ENCODE data around the gene LIN7A. TPM values are rescaled to one million over a fixed set of nuclear protein-coding genes. Genes with fewer than 3 reads are reported as not detected.

The LIN7A gene
- total and polyA plus RNA-seq, 2 of the 8 experiments (the other 6 are each of a cell fraction or from before 2014, with no cell fraction given): 5.8 to 22.0 TPM

DNA sequence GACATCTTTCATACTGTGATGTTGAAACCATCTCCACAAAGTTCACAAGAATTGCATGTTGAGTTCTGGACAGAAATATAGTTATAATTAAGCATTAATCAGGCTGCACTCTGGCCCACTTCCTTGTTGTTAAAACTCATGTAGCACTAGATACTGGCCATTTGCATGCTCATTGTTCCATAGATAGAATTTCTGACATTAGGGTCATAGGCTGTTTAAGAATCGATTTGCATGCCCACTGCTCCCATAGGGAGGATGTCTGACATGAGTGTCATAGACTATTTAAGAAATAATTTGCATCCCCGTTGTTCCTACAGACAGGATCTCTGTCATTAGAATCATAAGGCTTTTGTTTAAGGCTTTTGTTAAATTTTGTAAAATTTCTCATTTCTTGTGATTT lies 170.8 kb downstream of the LIN7A start:
- Histone ChIP-seq H2BK12ac (ENCODE audit: low read depth, low read length) (no peak overlapping the region), H3K27ac (ENCODE audit: low read depth, low read length) (no peak overlapping the region), H2AFZ (ENCODE audit: low read length) (no peak overlapping the region), H4K20me1 (replicated peaks in 1 of 2; ENCODE audit: control insufficient read depth in 1 of 2, insufficient read depth in 2 of 2, low read length in 2 of 2) (no peaks in the 10 kb centered on the region), H3K27me3 (replicated peaks in 1 of 4; ENCODE audit: control insufficient read depth in 3 of 4, extremely low read depth in 1 of 4, insufficient read depth in 3 of 4, low read length in 3 of 4) (no peaks in the 10 kb centered on the region), H4K5ac (ENCODE audit: insufficient read length, low read depth, low read length) (no peak overlapping the region), H3K36me3 (ENCODE audit: control insufficient read depth in 2 of 4, insufficient read depth in 4 of 4, low read length in 3 of 4) (no peaks in the 10 kb centered on the region), H3K23ac (ENCODE audit: insufficient read length) (no peak overlapping the region), H3K18ac (ENCODE audit: extremely low read depth, low read length) (no peak overlapping the region), H3K56ac (replicated peaks; ENCODE audit: insufficient read length, low read depth, low read length) (no peak overlapping the region), H2BK5ac (ENCODE audit: low read depth, low read length) (no peak overlapping the region), H3K4me1 (replicated peaks in 1 of 4; ENCODE audit: control insufficient read depth in 3 of 4, insufficient read depth in 4 of 4, low read length in 3 of 4) (peaks cover 0 to 10% (median 5%) of the 10 kb centered on the region in 4 experiments; a peak in 3 of 7 replicates), H3K79me1 (ENCODE audit: low read depth, low read length) (no peaks in the 10 kb centered on the region), H3K23me2 (ENCODE audit: low read depth, low read length) (no peaks in the 10 kb centered on the region), H3K4me2 (ENCODE audit: insufficient read depth in 1 of 2, low read depth in 2 of 2, low read length in 2 of 2) (no peak overlapping the region), H2BK120ac (replicated peaks; ENCODE audit: low read depth, low read length) (no peak overlapping the region), H4K8ac (ENCODE audit: extremely low read depth, insufficient read depth, low read length) (no peak overlapping the region), H3K9me3 (ENCODE audit: insufficient read depth in 2 of 2, low read depth in 1 of 2, low read length in 1 of 2) (no peaks in the 10 kb centered on the region), H2BK20ac (ENCODE audit: low read length) (no peak overlapping the region), H3K4ac (replicated peaks; ENCODE audit: insufficient read length, low read depth, low read length) (no peak overlapping the region), H3K14ac (ENCODE audit: insufficient read length) (no peak overlapping the region), H2BK15ac (ENCODE audit: low read length) (no peak overlapping the region), H3K79me2 (ENCODE audit: control insufficient read depth in 1 of 2, insufficient read depth in 2 of 2, low read length in 2 of 2) (no peaks in the 10 kb centered on the region), H3K4me3 (ENCODE audit: extremely low read depth in 1 of 4, insufficient read depth in 2 of 4, low read depth in 3 of 4, low read length in 4 of 4) (no peak overlapping the region), H2AK5ac (ENCODE audit: low read depth, low read length) (no peak overlapping the region), H4K91ac (replicated peaks; ENCODE audit: insufficient read length, low read length) (no peak overlapping the region), H3K9ac (replicated peaks in 1 of 4; ENCODE audit: extremely low read depth in 1 of 4, low read depth in 3 of 4, low read length in 3 of 4) (no peak overlapping the region)
- 83% methylated on average over 2 of the region's 2 CpGs; no CpG with 5 or more reads in 1 of the 2 experiments for WGBS, 2 experiments (ENCODE audit: extremely low coverage in 1 of 2, insufficient coverage in 1 of 2, insufficient read length in 1 of 2, insufficient replicate concordance in 2 of 2, low coverage in 1 of 2, low lambda C conversion rate in 2 of 2, missing lambda C conversion rate in 1 of 2)
- POLR2A ChIA-PET (ENCODE audit: partially characterized antibody): no interaction called here
- CTCF ChIA-PET (ENCODE audit: partially characterized antibody): no interaction called here
- FAIRE-seq: no peak
- no peak for DNase-seq (ENCODE audit: low read depth in 1 of 2, low spot score in 2 of 2)
- TF ChIP-seq RAD21 (IDR thresholded peaks at IDR 0.05 in 1 of 2, conservative IDR thresholded peaks at IDR 0.05 in 1 of 2; ENCODE audit: low read depth in 2 of 2, low read length in 2 of 2): no peak
- no peak for TF ChIP-seq SAP30 (IDR thresholded peaks at IDR 0.05; ENCODE audit: insufficient read depth, insufficient replicate concordance, low read length)
- TF ChIP-seq ASH2L (IDR thresholded peaks at IDR 0.05; ENCODE audit: low read length): no peak
- TF ChIP-seq CREB1 (IDR thresholded peaks at IDR 0.05): no peak
- no peak for TF ChIP-seq TAF1 (IDR thresholded peaks at IDR 0.05; ENCODE audit: low read depth, low read length)
- TF ChIP-seq POLR2A (IDR thresholded peaks at IDR 0.05; ENCODE audit: control extremely low read depth in 1 of 2, low read depth in 2 of 2, low read length in 2 of 2): no peak
- no peak for TF ChIP-seq FOSL1 (IDR thresholded peaks at IDR 0.05; ENCODE audit: insufficient read depth, low read depth, low read length)
- no peak for TF ChIP-seq TBP (IDR thresholded peaks at IDR 0.05; ENCODE audit: low read depth, low read length)
- TF ChIP-seq, protein P1, sequence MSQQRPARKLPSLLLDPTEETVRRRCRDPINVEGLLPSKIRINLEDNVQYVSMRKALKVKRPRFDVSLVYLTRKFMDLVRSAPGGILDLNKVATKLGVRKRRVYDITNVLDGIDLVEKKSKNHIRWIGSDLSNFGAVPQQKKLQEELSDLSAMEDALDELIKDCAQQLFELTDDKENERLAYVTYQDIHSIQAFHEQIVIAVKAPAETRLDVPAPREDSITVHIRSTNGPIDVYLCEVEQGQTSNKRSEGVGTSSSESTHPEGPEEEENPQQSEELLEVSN (IDR thresholded peaks at IDR 0.05): no peak
- TF ChIP-seq ZNF274 (IDR thresholded peaks at IDR 0.05; ENCODE audit: borderline replicate concordance, extremely low read depth, low read length): no peak
- no peak for TF ChIP-seq BCL11A (IDR thresholded peaks at IDR 0.05; ENCODE audit: low read depth in 2 of 2, low read length in 2 of 2)
- no peak for TF ChIP-seq POLR2AphosphoS5 (IDR thresholded peaks at IDR 0.05; ENCODE audit: low read depth, low read length)
- TF ChIP-seq BRCA1 (IDR thresholded peaks at IDR 0.05; ENCODE audit: low read depth, low read length): no peak
- TF ChIP-seq SP2 (IDR thresholded peaks at IDR 0.05; ENCODE audit: low read length): no peak
